NCI-H82 treated with DMSO at 0.1 percent for 48 hours (cell line): ENCODE results near the gene ATF7.
"Not testable (repeated sequence)": the region's sequence is repeated elsewhere in the genome, so short reads cannot be mapped to it uniquely, and the experiment has no call there.

Source experiments
- DNase-seq: peaks from one replicate; lab custom pipeline; 2025; ENCODE audit not compliant: unreplicated experiment; lab: John Stamatoyannopoulos, UW

The ATF7 gene

GRCh38 chr12:53625946-53626701 is at the start of gene ATF7:
Gene ATF7 (minus strand): TSS chr12:53626382. CDS start chr12:53601000, 25,382 bp downstream.
- DNase-seq = peak; percentile 94

- no peak for DNase-seq
Measured at GRCh38 chr12:53674977-53675700, 49.0 kb upstream of the ATF7 start.

GRCh38 chr12:53670971-53671370 is 44.8 kb upstream of the ATF7 start:
- DNase-seq = no peak

DNA sequence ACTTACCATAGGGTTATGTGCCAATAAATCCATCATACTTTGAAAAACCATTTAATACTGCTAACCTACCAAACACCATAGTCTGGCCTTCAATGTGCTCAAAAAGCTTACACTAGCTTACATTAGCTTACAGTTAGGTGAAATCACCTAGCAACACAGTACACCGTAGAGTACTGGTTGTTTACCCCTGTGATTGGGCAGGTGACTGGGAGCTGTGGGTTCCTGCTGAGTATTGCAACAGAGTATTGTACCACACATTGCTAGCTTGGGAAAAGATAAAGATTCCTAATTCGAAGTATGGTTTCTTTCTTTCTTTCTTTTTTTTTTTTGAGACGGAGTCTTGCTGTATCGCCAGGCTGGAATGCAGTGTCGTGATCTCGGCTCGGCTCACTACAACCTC is 44.1 kb upstream of the ATF7 start:
- DNase-seq = no peak

GRCh38 chr12:53667080-53667479 is 40.9 kb upstream of the ATF7 start:
- no peak for DNase-seq

DNA sequence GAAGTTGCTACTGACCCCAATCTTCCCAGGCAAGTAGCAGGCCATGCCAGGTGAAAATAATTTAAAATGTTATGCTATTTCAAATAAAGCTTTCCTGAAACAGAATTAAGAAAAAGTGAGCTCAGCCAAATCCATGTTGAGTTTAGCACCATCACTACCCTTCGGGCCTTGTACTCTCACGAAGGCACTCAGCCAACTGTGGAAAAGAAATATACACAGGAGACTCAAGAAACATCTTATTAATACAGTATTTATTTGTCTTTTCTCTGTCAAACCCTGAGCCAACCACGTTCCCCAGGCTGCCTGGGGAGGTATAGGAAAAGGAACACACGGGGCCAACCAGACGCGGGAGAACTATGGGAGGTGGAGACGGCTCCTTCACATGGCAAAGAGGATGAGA is 38.8 kb upstream of the ATF7 start:
- no peak for DNase-seq

- DNase-seq = no peak
Measured at GRCh38 chr12:53664191-53664590, 38.0 kb upstream of the ATF7 start.

- no peak for DNase-seq
Measured at GRCh38 chr12:53660041-53660440, 33.9 kb upstream of the ATF7 start.

DNA sequence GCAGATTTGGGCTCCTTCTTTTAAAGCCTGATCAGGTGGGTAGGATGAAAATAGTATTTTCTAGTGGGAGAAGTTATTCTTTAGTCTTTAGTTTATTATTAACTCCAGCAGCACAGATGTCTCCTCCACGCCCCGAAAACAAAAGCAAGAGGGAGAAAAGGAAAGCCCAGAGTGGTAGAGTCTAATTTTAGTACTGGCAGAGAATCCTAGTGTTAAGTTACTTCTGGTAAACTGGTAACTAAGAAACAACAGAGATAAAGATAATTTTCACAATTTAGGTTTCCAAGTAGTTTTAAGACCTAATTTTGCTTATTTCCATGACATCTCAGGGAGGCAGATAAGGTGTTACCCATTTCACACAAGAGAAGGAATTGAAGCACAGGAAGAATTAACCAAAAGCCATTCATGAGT is 33.4 kb upstream of the ATF7 start:
- DNase-seq = no peak

DNA sequence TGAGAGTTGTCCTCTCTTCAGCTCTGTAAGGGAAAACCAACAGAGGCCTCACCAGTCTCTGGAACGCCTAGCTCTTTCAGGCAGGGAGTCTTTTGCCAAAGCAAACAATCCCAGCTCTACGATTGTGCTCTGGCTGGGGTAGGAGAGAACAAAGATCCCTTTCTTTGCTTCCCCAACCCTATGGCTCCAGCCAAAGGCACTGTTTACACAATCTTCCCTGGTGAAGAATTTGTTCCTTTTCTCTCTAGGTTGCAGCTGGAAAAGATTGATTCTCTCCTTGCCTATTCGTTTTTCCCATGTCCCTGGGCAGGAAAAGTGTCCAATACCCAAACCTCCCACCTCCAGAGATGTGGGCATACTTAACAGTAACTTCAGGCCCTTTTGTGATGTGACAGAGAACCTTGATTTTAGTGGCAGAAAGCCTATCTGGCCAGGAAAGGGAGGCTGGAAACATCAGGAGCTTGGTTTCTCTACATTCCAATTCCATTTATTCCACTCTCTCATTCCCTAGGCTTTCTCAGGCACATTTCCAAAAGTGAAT is 32.9 kb upstream of the ATF7 start:
- DNase-seq = no peak

GRCh38 chr12:53657041-53657440 is 30.9 kb upstream of the ATF7 start:
- no peak for DNase-seq

- DNase-seq = no peak
Measured at GRCh38 chr12:53653595-53653994, 27.4 kb upstream of the ATF7 start.

DNA sequence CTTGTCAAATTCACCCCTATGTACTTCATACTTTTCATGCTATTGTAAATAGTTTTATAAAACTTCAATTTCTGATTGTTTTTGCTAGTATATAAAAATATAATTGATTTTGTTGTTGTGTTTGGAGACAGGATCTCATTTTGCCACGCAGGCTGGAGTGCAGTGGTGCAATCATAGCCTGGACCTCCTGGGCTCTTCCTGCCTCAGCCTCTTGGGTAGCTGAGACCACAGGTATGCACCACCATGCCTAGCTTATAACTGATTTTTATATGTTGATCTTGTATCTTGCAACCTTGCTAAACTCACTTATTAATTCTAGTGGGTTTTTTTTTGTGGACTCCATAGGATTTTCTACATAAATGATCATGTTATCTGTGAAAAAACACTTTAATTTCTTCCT is 26.2 kb upstream of the ATF7 start:
- no peak for DNase-seq

DNA sequence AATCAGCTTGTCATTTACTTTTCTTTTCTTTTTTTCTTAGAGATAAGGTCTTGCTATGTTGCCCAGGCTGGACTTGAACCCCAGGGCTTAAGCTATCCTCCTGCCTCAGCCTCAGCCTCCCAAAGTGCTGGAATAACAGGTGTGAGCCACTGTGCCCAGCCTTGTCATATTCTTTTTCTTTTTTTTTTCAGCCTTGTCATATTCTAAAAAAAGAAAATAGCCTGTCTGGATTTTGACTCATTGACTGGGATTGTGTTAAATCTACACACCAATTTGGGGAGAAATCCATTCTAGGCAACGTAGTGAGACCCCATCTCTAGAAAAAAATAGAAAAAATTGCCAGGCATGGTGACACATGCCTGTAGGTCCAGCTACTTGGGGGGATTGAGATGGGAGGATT is 25.6 kb upstream of the ATF7 start:
- no peak for DNase-seq

DNA sequence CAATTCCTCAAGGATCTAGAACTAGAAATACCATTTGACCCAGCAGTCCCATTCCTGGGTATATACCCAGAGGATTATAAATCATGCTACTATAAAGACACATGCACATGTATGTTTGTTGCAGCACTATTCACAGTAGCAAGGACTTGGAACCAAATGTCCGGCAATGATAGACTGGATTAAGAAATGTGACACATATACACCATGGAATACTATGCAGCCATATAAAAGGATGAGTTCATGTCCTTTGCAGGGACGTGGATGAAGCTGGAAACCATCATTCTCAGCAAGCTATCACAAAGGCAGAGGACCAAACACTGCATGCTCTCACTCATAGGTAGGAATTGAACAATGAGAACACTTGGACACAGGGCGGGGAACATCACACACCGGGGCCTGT is 20.1 kb upstream of the ATF7 start:
- not testable (repeated sequence) for DNase-seq

GRCh38 chr12:53645165-53645564 is 19.0 kb upstream of the ATF7 start:
- DNase-seq = no peak

GRCh38 chr12:53644133-53644532 is 18.0 kb upstream of the ATF7 start:
- DNase-seq = no peak

DNA sequence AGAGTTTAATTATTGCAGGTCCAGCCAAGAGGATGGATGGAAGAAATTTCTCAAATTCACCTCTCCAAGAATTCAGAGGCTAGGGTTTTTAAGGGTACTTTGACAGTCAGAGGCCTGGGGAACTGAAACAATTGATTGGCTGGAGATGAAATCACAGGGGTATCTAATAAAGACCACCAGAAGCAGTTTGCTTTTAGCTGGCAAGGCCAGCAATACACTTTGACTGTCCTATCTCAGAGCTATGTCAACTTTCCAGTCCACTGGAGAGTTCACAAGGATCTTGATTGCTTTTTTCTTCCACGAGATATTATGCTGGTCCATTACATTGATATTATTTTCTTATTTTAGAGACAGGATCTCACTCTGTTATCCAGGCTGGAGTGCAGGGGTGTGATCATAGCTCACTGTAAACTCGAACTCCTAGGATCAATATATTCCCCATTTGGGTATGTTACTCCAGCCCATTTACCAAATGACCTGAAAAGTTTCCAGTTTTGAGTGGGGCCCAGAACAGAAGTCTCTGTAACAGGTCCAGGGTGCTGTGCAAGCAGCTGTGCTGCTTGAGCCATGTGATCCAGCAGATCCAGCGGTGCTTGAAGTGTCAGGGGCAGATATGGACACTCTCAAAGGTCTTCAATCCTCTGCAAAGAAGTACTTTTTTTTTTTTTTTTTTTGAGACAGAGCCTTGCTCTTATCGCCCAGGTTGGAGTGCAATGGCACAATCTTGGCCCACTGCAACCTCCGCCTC is 17.2 kb upstream of the ATF7 start:
- DNase-seq = no peak

GRCh38 chr12:53638057-53638456 is 11.9 kb upstream of the ATF7 start:
- no peak for DNase-seq

GRCh38 chr12:53636641-53637040 is 10.5 kb upstream of the ATF7 start:
- DNase-seq = no peak

DNA sequence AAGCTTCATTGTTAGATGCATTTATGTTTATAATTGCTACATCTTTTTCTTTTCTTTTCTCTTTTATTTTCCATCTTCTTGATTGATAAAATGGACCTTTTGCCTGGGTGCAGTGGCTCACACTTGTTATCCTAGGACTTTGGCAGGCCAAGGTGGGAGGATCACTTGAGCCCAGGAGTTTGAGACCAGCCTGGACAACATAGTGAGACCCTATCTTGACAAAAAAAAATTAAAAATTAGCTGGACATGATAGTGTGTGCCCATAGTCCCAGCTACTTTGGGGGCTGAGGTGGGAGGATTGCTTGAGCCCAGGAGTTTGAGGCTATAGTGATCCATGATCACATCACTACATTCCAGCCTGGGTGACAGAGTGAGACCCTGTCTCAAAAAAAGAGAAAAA is 9.5 kb upstream of the ATF7 start:
- DNase-seq = not testable (repeated sequence)

DNA sequence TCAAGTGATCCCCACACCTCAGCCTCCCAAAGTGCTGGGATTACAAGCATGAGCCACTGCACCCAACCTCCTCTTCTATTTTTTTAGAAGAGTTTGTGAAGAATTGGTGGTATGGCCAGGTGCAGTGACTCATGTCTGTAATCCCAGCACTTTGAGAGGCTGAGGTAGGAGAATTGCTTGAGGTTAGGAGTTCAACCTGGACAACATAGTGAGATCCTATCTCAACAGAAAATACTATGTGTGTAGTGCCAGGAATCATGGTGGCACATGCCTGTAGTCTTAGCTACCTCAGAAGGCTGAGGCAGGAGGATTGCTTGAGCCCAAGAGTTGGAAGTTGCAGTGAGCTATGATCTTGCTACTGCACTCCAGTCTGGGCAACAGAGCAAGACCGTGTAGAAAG is 5.5 kb upstream of the ATF7 start:
- DNase-seq = no peak
